GM13976 (cell line): ENCODE measurements around the gene DCDC1.

Source experiments
- DNase-seq: peaks from one replicate; pipeline ENCODE4 v3.0.0; 2012; ENCODE audit warnings: low spot score
- CTCF ChIP-seq: IDR thresholded peaks from 2 replicates; pipeline ENCODE4 v1.5.1; 2012; ENCODE audit warnings: borderline replicate concordance, mild to moderate bottlenecking; ENCODE audit not compliant: insufficient read depth; ENCODE audit errors: extremely low read depth, missing control alignments, control extremely low read depth
- in situ Hi-C: fragments of 300-500 bp; cut with MboI; formaldehyde crosslinking; loops from one replicate; pipeline ENCODE4 v1.12.0; 2022; ENCODE audit warnings: low sequenced_read_pairs, mixed read lengths, inconsistent platforms; ENCODE audit not compliant: unreplicated experiment

The DCDC1 gene

GRCh38 chr11:30919389-30920152, 450.0 kb downstream of the DCDC1 start:
- no peak for TF ChIP-seq CTCF
- in situ Hi-C loops = loop anchor here (10.0 to 25.0 kb wide), 2 partner anchors 575 to 1482 kb away; no protein-coding TSS in a partner anchor
- DNase-seq = no peak

GRCh38 chr11:30917859-30918478, 451.6 kb downstream of the DCDC1 start:
- in situ Hi-C loops = loop anchor here (10.0 to 25.0 kb wide), 2 partner anchors 573 to 1481 kb away; no protein-coding TSS in a partner anchor
- TF ChIP-seq CTCF = peak; percentile 34
- DNase-seq = peak; percentile 23

DNA sequence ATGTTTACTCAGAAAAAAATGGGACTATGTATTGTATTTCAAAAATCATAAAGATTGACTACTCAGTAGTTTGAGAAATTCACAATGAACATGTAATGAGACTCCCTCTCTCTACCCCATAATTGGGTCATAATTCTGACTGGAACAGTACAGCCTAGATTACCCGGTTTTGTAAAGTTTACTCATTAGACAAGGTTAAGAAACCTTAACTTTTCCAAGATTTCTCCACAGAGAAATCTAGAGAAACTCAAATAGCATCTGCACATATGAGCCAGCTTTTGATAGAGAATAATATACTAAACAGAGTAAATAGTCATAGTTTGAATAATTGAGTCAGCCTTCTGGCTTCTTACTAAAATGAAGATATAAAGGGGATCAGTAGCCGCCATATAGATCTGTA, 452.3 kb downstream of the DCDC1 start:
- no peak for TF ChIP-seq CTCF
- DNase-seq = no peak
- in situ Hi-C loops = loop anchor here (10.0 to 25.0 kb wide), 2 partner anchors 572 to 1480 kb away; no protein-coding TSS in a partner anchor

- no peak for DNase-seq
- in situ Hi-C loops = loop anchor here (10.0 to 25.0 kb wide), 2 partner anchors 572 to 1479 kb away; no protein-coding TSS in a partner anchor
- TF ChIP-seq CTCF = no peak
These were observed 452.8 kb downstream of the DCDC1 start for GRCh38 chr11:30916764-30917163.

DNA sequence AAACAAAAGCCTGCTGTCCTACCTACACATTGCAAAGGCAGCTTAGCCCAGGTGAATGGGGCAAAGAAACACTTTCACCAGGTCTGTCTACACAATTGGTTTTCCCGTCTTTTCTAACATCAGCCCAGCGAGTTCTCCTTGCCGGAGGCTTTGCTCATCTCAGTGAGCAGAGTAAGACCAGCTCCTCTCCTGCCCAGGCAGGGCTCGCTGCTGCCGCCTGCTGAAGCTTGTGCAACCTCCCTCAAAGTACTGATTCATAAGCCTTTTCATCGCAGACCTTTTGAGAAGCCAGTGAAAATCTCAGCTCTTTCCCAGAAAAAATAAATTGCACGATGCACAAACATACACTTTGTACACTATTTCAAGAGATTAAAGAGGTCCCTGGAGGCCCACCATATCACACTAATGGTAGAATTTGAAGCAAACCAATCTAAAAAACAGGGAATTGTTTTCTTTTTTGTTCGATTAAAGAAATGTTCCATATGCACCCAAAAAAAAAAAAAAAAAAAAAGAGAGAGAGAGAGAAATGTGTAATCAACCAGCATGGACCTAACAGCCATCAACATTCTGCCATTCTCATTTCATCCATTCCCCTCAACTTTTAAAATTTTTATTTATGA, 455.3 kb downstream of the DCDC1 start:
- peak; percentile 15 for DNase-seq
- TF ChIP-seq CTCF = peak; percentile 45
- in situ Hi-C loops = loop anchor here (10.0 to 25.0 kb wide), 2 partner anchors 569 to 1477 kb away; no protein-coding TSS in a partner anchor

DNA sequence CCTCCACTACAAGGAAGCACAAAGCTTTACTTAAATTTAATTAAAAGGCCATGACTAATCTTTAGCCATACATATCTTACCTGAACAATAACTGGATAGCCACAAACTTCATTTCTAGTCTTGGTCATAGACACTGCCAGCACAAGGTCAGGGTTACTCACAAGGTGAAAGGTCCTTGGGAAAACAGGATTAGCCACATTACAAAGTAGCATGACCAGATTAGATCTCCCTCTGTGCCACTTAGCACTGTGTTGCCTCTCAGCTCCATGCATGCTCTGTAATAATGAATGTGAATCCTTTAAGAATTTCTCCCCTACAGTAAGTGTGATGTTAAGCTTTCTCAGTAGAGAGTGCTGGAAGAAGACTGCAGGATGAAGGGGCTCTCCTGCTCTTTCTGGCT, 458.3 kb downstream of the DCDC1 start:
- in situ Hi-C loops = loop anchor here (10.0 to 25.0 kb wide), 2 partner anchors 566 to 1474 kb away; no protein-coding TSS in a partner anchor
- DNase-seq = no peak
- TF ChIP-seq CTCF = no peak
